ENCODE results near the gene NCAM1.

GRCh38 chr11:113181094-113181493 lies 219.9 kb downstream of the NCAM1 start:
- TF ChIP-seq CTCF (IDR thresholded peaks at IDR 0.05; ENCODE audit: insufficient read depth, low read length, poor library complexity, severe bottlenecking) (no peak), EZH2phosphoT487 (conservative IDR thresholded peaks at IDR 0.05; ENCODE audit: low read length) (no peak)

All from SU-DHL-6 (cell line).